GM12878 (cell line): ENCODE data around the gene GPC2. TPM values are rescaled to one million over a fixed set of nuclear protein-coding genes. Genes with fewer than 3 reads are reported as not detected.

Experiments used
- ATAC-seq: fragments of 200-7000 bp; cut with Tn5 transposase; 3 replicates; pipeline ENCODE4 v1.9.1; 2020; ENCODE audit warnings: mild to moderate bottlenecking, moderate library complexity
- BruUV-seq: library from RNA; stranded (reverse); fragments of 400-500 nt; replicated peaks from 2 replicates; lab custom pipeline; 2021; lab: Mats Ljungman, UMichigan
- CTCF ChIA-PET: fragments of 300-600 bp; sonication (Branson Sonifier 250); formaldehyde crosslinking; extraction: SDS; loops from one replicate; lab custom pipeline; 2021; ENCODE audit warnings: inconsistent platforms; lab: Yijun Ruan, JAX
- POLR2A ChIA-PET: fragments of 350-600 bp; formaldehyde crosslinking; extraction: SDS; loops from one replicate; lab custom pipeline; 2021; ENCODE audit warnings: inconsistent platforms; lab: Charles Lee
- RAD21 ChIA-PET: fragments of 300-600 bp; sonication (Branson Sonifier 250); formaldehyde crosslinking; loops from one replicate; lab custom pipeline; 2023; ENCODE audit warnings: antibody characterized with exemption; ENCODE audit not compliant: unreplicated experiment; lab: Charles Lee
- SMC1A ChIA-PET: fragments of 300-600 bp; sonication (Branson Sonifier 250); formaldehyde crosslinking; loops from one replicate; lab custom pipeline; 2023; ENCODE audit not compliant: unreplicated experiment, uncharacterized antibody; lab: Charles Lee
- DNase-seq: peaks from one replicate; pipeline ENCODE4 v3.0.0-alpha.2; 2011; ENCODE audit warnings: low read depth, low spot score
- FAIRE-seq: peaks from 3 replicates; lab custom pipeline; 2011; peaks lifted over from hg19 to GRCh38; lab: Jason Lieb, UNC
- H2AFZ ChIP-seq: 2 replicates; pipeline ENCODE4 v1.6.0; 2011; ENCODE audit warnings: low read depth, low read length, control low read depth; ENCODE audit not compliant: control insufficient read depth
- H3K27ac ChIP-seq: 2 replicates; pipeline ENCODE4 v1.5.1; 2011; ENCODE audit warnings: control low read depth; ENCODE audit not compliant: control insufficient read depth, insufficient read depth
- H3K27me3 ChIP-seq, 2 experiments: replicated peaks in 1 of 2; 2 replicates each; pipeline versions ENCODE4 v1.6.0 to v1.6.1; 2011; ENCODE audit warnings: low read length in 1 of 2; ENCODE audit not compliant: control insufficient read depth in 2 of 2, insufficient read depth in 2 of 2
- H3K36me3 ChIP-seq, 2 experiments: 2 replicates each; pipeline ENCODE4 v1.5.1; 2011; ENCODE audit warnings: low read length in 1 of 2; ENCODE audit not compliant: control insufficient read depth in 2 of 2, insufficient read depth in 2 of 2
- H3K4me1 ChIP-seq: 2 replicates; pipeline ENCODE4 v1.6.1; 2011; ENCODE audit warnings: mild to moderate bottlenecking, low read length, moderate library complexity, mixed read lengths; ENCODE audit not compliant: control insufficient read depth, insufficient read depth
- H3K4me2 ChIP-seq: 2 replicates; pipeline ENCODE4 v1.6.0; 2011; ENCODE audit warnings: control low read depth; ENCODE audit not compliant: control insufficient read depth, insufficient read depth
- H3K4me3 ChIP-seq: fragments of 200-600 bp; sonication (generic); 2 replicates; pipeline ENCODE4 v1.5.1; 2016
- H3K79me2 ChIP-seq: 2 replicates; pipeline ENCODE4 v1.6.0; 2011; ENCODE audit warnings: low read length; ENCODE audit not compliant: control insufficient read depth, insufficient read depth
- H3K9ac ChIP-seq: 2 replicates; pipeline ENCODE4 v1.8.0; 2011; ENCODE audit warnings: low read length, control low read depth, mixed read lengths; ENCODE audit not compliant: control insufficient read depth, insufficient read depth
- H3K9me3 ChIP-seq: replicated peaks from 3 replicates; pipeline ENCODE4 v1.5.1; 2011; ENCODE audit warnings: mild to moderate bottlenecking, low read length; ENCODE audit not compliant: control insufficient read depth, insufficient read depth
- H4K20me1 ChIP-seq: 2 replicates; pipeline ENCODE4 v1.6.0; 2011; ENCODE audit not compliant: control insufficient read depth, insufficient read depth
- CBFB ChIP-seq: IDR thresholded peaks from 2 replicates; pipeline ENCODE4 v1.6.1; 2016; ENCODE audit warnings: antibody characterized with exemption, low read depth
- CREM ChIP-seq: IDR thresholded peaks from 2 replicates; pipeline ENCODE4 v1.6.1; 2014; ENCODE audit warnings: antibody characterized with exemption, low read depth
- E4F1 ChIP-seq: fragments of 450-650 bp; IDR thresholded peaks from 2 replicates; pipeline ENCODE4 v1.6.1; 2018; ENCODE audit warnings: borderline replicate concordance, mild to moderate bottlenecking; ENCODE audit not compliant: partially characterized antibody
- GABPA ChIP-seq: IDR thresholded peaks from 2 replicates; pipeline ENCODE4 v1.6.1; 2014; ENCODE audit warnings: antibody characterized with exemption, low read depth, mild to moderate bottlenecking, inconsistent platforms
- HCFC1 ChIP-seq: fragments of 150-350 bp; IDR thresholded peaks from 2 replicates; pipeline ENCODE4 v1.6.1; 2014; ENCODE audit warnings: low read length
- IKZF1 ChIP-seq: fragments of 450-650 bp; conservative IDR thresholded peaks from 2 replicates; pipeline ENCODE4 v1.6.1; 2017; ENCODE audit warnings: antibody characterized with exemption, mild to moderate bottlenecking
- NFIC ChIP-seq: IDR thresholded peaks from 2 replicates; pipeline ENCODE4 v1.6.1; 2012; ENCODE audit warnings: low read depth, mild to moderate bottlenecking, inconsistent platforms, low read length, moderate library complexity
- NR2F1 ChIP-seq: fragments of 450-650 bp; conservative IDR thresholded peaks from 2 replicates; pipeline ENCODE4 v1.6.1; 2017; ENCODE audit warnings: mild to moderate bottlenecking
- ZNF274 ChIP-seq: IDR thresholded peaks from one replicate; pipeline ENCODE4 v1.8.0; 2011; ENCODE audit not compliant: insufficient read length, insufficient read depth
- WGBS: methylation state at CpG from one replicate; pipeline ENCODE4 v1.1.6; 2016; ENCODE audit warnings: low lambda C conversion rate; ENCODE audit not compliant: insufficient replicate concordance, insufficient coverage; ENCODE audit errors: missing lambda C conversion rate; 5-methylcytosine and 5-hydroxymethylcytosine counted together
- in situ Hi-C: fragments of 300-500 bp; cut with MboI; formaldehyde crosslinking; loops from 9 replicates; pipeline ENCODE4 v1.14.3; 2018; ENCODE audit warnings: mixed read lengths
- intact Hi-C: fragments of 100-400 bp; cut with micrococcal nuclease; formaldehyde crosslinking; loops from one replicate; pipeline ENCODE4 v1.14.2; 2022; ENCODE audit not compliant: unreplicated experiment
- polyA plus RNA-seq, 11 experiments: library from polyadenylated mRNA; depleted of rRNA in 4 of 11; unstranded in 6 of 11; stranded (reverse) in 5 of 11; fragments of >200 nt; fragmentation: Nextera tagmentation in 4 of 11; fragmentation: Illumina TruSeq in 1 of 11; extraction: Ambion mirVana in 4 of 11; extraction: Trizol in 1 of 11; gene quantifications; 1 replicate in 1 of 11; 2 replicates in 10 of 11; pipeline versions ENCODE4 v1.2.1 to v1.2.3, GENCODE V29; 2011 to 2016; ENCODE audit warnings: inconsistent platforms in 2 of 11, missing spikeins in 2 of 11, low read depth in 1 of 11
- total RNA-seq, 4 experiments: library from RNA; depleted of rRNA in 3 of 4; stranded (reverse); fragments of >200 nt in 3 of 4; fragmentation: Illumina TruSeq in 1 of 4; extraction: Trizol in 1 of 4; gene quantifications; 2 replicates each; pipeline versions ENCODE4 v1.2.1 to v1.2.3, GENCODE V29; 2013 to 2021
- TF ChIP-seq, protein P1 (sequence below): fragments of 150-350 bp; IDR thresholded peaks from 2 replicates; pipeline ENCODE4 v1.6.1; 2014; ENCODE audit warnings: mild to moderate bottlenecking, low read depth, low read length
- TF ChIP-seq, protein P2 (sequence below): fragments of 450-650 bp; formaldehyde crosslinking; IDR thresholded peaks from 2 replicates; pipeline ENCODE4 v1.4.0; 2020; ENCODE audit warnings: mild to moderate bottlenecking, moderate library complexity

GPC2 gene
- total and polyA plus RNA-seq, 10 of the 15 experiments (the other 5 are each of a cell fraction or from before 2014, with no cell fraction given) = 0.19 to 6.3 (median 0.77) TPM

DNA sequence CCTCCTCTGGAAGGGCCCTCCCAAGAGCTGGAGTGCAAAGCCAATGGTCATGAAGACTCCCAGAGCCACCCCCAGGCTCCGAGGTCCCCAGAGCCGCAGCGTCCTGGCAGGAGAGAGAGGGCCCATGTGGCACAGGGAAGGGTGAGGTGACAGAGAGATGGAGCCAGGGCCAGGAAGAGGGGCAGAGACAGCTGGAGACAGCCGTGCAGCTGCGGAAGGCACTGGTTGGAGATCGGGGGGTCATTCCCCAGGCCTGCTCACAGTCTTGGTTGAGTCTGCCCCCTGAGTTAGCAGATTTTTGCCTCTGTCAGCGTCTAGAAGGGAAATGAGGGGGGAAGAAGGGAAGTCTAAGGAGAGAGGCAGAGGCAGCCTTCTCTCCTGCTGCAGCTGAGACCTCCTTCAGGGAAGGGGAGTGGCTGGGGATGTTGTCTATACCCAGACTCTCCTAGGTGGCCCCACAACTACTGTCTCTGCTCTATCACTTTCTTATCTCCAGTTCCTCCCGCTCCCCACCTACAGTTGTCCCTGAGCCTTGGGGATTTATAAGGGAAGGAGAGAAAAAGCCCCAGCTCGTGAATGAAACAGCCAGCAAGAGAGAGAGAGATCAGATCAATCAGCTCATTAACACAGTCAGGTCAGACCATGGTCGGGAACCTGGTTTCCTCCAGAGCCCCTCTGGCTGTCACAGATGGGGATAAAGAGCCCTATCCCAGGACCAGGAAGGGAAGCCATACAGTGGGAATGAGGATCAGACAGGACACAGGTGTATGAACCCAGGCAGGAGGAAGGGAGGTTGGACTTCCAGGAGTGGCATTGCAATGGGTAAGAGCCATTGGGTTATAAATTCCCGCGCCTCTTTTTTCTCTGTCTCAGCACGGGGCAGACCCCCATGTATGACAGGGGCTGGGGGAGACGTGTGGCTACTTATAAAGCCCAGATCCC lies 9.9 kb downstream of the GPC2 start (continued):
- TF ChIP-seq, protein P1, sequence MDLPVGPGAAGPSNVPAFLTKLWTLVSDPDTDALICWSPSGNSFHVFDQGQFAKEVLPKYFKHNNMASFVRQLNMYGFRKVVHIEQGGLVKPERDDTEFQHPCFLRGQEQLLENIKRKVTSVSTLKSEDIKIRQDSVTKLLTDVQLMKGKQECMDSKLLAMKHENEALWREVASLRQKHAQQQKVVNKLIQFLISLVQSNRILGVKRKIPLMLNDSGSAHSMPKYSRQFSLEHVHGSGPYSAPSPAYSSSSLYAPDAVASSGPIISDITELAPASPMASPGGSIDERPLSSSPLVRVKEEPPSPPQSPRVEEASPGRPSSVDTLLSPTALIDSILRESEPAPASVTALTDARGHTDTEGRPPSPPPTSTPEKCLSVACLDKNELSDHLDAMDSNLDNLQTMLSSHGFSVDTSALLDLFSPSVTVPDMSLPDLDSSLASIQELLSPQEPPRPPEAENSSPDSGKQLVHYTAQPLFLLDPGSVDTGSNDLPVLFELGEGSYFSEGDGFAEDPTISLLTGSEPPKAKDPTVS = no peak
- TF ChIP-seq CREM (no peak), E4F1 (no peak)

- WGBS = 33% methylated on average over 16 of the region's 16 CpGs
- no peak overlapping the region for H3K27ac ChIP-seq
- no peak overlapping the region for H2AFZ ChIP-seq
- ChIA-PET RAD21 (interaction anchor here (0.8 to 1.8 kb wide), 3 partner anchors 24 to 241 kb away, joined by 3 to 4 read pairs (median 4); no protein-coding TSS in a partner anchor), POLR2A (interaction anchor here (0.8 to 3.3 kb wide), 4 partner anchors 11 to 24 kb away, joined by 3 to 11 read pairs (median 4); partner anchors contain the start of genes GPC2, LAMTOR4 and STAG3), CTCF (interaction anchor here (0.9 to 1.2 kb wide), 2 partner anchors 17 to 24 kb away, joined by 3 read pairs; partner anchors contain the start of gene LAMTOR4), SMC1A (interaction anchor here (1.9 kb wide), 1 partner anchor 17 kb away, joined by 7 read pairs; the partner anchor contains the start of gene LAMTOR4)
- in situ Hi-C loops = no loop called here
- no peaks in the 10 kb centered on the region for H3K79me2 ChIP-seq
- H3K9ac ChIP-seq = no peak overlapping the region
- intact Hi-C loops = no loop called here
- BruUV-seq = no TSS peak
- H3K4me3 ChIP-seq = no peak overlapping the region
- H3K4me1 ChIP-seq = peaks cover 46% of the 10 kb centered on the region
- no peak for ATAC-seq
- DNase-seq = no peak
- peaks cover 0 to 6% of the 10 kb centered on the region in 2 experiments; a peak in 2 of 4 replicates for H3K27me3 ChIP-seq
- H3K9me3 ChIP-seq = no peaks in the 10 kb centered on the region
- no peaks in the 10 kb centered on the region for H4K20me1 ChIP-seq
- H3K4me2 ChIP-seq = no peak overlapping the region
- no peaks in the 10 kb centered on the region for H3K36me3 ChIP-seq
- FAIRE-seq = no peak
- TF ChIP-seq HCFC1 = no peak
- no peak for TF ChIP-seq IKZF1
- TF ChIP-seq CBFB = no peak
- TF ChIP-seq GABPA = no peak
- no peak for TF ChIP-seq ZNF274
- TF ChIP-seq NFIC = no peak
- TF ChIP-seq NR2F1 = no peak
- TF ChIP-seq, protein P2, sequence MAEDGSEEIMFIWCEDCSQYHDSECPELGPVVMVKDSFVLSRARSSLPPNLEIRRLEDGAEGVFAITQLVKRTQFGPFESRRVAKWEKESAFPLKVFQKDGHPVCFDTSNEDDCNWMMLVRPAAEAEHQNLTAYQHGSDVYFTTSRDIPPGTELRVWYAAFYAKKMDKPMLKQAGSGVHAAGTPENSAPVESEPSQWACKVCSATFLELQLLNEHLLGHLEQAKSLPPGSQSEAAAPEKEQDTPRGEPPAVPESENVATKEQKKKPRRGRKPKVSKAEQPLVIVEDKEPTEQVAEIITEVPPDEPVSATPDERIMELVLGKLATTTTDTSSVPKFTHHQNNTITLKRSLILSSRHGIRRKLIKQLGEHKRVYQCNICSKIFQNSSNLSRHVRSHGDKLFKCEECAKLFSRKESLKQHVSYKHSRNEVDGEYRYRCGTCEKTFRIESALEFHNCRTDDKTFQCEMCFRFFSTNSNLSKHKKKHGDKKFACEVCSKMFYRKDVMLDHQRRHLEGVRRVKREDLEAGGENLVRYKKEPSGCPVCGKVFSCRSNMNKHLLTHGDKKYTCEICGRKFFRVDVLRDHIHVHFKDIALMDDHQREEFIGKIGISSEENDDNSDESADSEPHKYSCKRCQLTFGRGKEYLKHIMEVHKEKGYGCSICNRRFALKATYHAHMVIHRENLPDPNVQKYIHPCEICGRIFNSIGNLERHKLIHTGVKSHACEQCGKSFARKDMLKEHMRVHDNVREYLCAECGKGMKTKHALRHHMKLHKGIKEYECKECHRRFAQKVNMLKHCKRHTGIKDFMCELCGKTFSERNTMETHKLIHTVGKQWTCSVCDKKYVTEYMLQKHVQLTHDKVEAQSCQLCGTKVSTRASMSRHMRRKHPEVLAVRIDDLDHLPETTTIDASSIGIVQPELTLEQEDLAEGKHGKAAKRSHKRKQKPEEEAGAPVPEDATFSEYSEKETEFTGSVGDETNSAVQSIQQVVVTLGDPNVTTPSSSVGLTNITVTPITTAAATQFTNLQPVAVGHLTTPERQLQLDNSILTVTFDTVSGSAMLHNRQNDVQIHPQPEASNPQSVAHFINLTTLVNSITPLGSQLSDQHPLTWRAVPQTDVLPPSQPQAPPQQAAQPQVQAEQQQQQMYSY (CRISPR knock-in tag) = no peak
Observed at GRCh38 chr7:100166317-100166940, 10.8 kb downstream of the GPC2 start.
